DMS79 treated with DMSO at 0.1 percent for 48 hours (cell line): ENCODE data around the gene MICALL2.

Source experiments
- DNase-seq: peaks from one replicate; lab custom pipeline; 2025; lab: John Stamatoyannopoulos, UW

Gene MICALL2

GRCh38 chr7:1468203-1468602 lies 8.9 kb upstream of the MICALL2 start:
- no peak for DNase-seq

GRCh38 chr7:1466524-1467271 lies 7.4 kb upstream of the MICALL2 start:
- DNase-seq, result peak; percentile 8

GRCh38 chr7:1464694-1465093 lies 5.4 kb upstream of the MICALL2 start:
- no peak for DNase-seq

- DNase-seq, result no peak
Observed at GRCh38 chr7:1463676-1464223, 4.5 kb upstream of the MICALL2 start.

- no peak for DNase-seq
Observed at GRCh38 chr7:1461646-1462375, 2.5 kb upstream of the MICALL2 start.

- no peak for DNase-seq
Observed at GRCh38 chr7:1460821-1461645, 1.8 kb upstream of the MICALL2 start.

- no peak for DNase-seq
Observed at GRCh38 chr7:1459920-1460820, 900 bp upstream of the MICALL2 start.

- DNase-seq, result peak; percentile 88
Observed at GRCh38 chr7:1459512-1459892, 232 bp upstream of the MICALL2 start.

- DNase-seq, result no peak
Observed at GRCh38 chr7:1457949-1458682, 1.2 kb downstream of the MICALL2 start.

GRCh38 chr7:1457059-1457948 lies 2.0 kb downstream of the MICALL2 start:
- no peak for DNase-seq

GRCh38 chr7:1455955-1456354 lies 3.3 kb downstream of the MICALL2 start:
- DNase-seq, result no peak

- DNase-seq, result no peak
Observed at GRCh38 chr7:1455241-1455939, 3.9 kb downstream of the MICALL2 start.

- no peak for DNase-seq
Observed at GRCh38 chr7:1454542-1454941, 4.7 kb downstream of the MICALL2 start.

GRCh38 chr7:1452205-1452604 lies 7.1 kb downstream of the MICALL2 start:
- DNase-seq, result no peak

GRCh38 chr7:1450987-1451386 lies 8.3 kb downstream of the MICALL2 start:
- no peak for DNase-seq

- no peak for DNase-seq
Observed at GRCh38 chr7:1450431-1450830, 8.8 kb downstream of the MICALL2 start.

GRCh38 chr7:1449951-1450350 lies 9.3 kb downstream of the MICALL2 start:
- DNase-seq, result no peak

- DNase-seq, result no peak
Observed at GRCh38 chr7:1449501-1449900, 9.8 kb downstream of the MICALL2 start.

- no peak for DNase-seq
Observed at GRCh38 chr7:1448958-1449357, 10.3 kb downstream of the MICALL2 start.
